ENCODE results near the gene STAMBP. TPM values are rescaled to one million over a fixed set of nuclear protein-coding genes. Genes with fewer than 3 reads are reported as not detected.
A peak's percentile ranks its signal among the peaks of the same experiment; 100 is the strongest.

Gene STAMBP
- total RNA-seq, 4 donors from 2014 or later: 22.7 to 1,127 (median 37.3) TPM

DNA sequence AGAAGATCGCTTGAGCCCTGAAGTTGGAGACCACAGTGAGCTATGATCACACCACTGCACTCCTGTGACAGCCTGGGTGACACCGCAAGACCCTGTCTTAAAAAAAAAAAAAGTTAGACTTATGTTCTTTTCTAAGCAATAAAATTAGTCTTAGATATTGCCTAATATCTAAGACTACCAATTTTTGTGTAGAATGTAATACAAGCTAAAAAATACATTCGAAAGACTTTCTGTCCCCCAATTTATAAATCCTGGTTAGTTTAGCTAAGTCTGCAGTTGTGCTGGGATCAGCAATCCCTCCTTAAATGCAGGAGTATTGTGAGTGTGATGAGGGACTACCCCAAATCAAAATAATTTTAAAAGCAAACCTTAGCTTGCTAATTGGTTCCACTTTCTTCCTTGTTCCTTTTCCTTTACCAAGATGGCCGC lies 358 bp upstream of the STAMBP start:
- DNase-seq: no peak
- H3K27ac ChIP-seq: peak overlapping the region; percentile 94 to 98 (median 95)
- peak overlapping the region in 3 of 4 donors; percentile 72 to 84 (median 83) for H3K4me3 ChIP-seq
- in situ Hi-C loops (cut with MboI; ENCODE audit: low pct_ligation_motif_present in 1 of 4, low pct_unique_long_range_greater_than_20kb in 1 of 4, low sequenced_read_pairs in 3 of 4): loop anchor here (10.0 to 25.0 kb wide), 3 partner anchors 159 to 309 kb away; partner anchors contain the start of genes BOLA3 (in 2 of the 4) and TET3 (in 1 of the 4)
- peaks cover 4 to 39% (median 14%) of the 10 kb centered on the region in 4 donors for H3K4me1 ChIP-seq
- TF ChIP-seq CTCF (IDR thresholded peaks at IDR 0.05): no peak
- no peak for TF ChIP-seq EP300 (IDR thresholded peaks at IDR 0.05; ENCODE audit: low read depth)
- no peak for TF ChIP-seq POLR2AphosphoS5 (IDR thresholded peaks at IDR 0.05)
- no peak for TF ChIP-seq POLR2A (IDR thresholded peaks at IDR 0.05)
- 65 to 94% methylated on average over 3 to 4 of the region's 4 CpGs for WGBS, 2 donors (ENCODE audit: low coverage in 1 of 2)
- H3K36me3 ChIP-seq: peaks cover 0 to 16% (median 0%) of the 10 kb centered on the region in 4 donors
- intact Hi-C loops (cut with DNase I; ENCODE audit: low total_unique reads): loop anchor here (10.0 kb wide), 2 partner anchors 156 to 506 kb away; partner anchors contain the start of gene TET3
- H3K27me3 ChIP-seq: no peaks in the 10 kb centered on the region
- no peaks in the 10 kb centered on the region for H3K9me3 ChIP-seq

DNA sequence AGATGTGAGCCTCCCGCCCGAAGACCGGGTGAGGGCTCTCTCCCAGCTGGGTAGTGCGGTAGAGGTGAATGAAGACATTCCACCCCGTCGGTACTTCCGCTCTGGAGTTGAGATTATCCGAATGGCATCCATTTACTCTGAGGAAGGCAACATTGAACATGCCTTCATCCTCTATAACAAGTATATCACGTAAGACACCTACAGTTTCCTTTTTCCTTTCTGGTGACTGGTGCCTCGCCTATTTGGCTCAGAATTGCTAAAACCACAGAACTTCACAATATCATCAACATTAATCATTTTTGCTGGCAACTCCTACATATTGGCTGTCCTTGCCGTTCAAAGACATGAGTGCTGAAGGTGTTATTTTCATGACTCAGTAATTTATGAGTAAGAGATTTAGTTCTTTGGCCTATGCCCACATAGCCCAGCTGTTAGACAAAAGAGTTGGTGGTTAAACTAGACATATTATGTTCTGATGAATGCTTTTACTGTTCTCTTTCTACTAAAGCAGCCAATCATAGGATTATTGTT lies 2.2 kb downstream of the STAMBP start:
- intact Hi-C loops (cut with DNase I; ENCODE audit: low total_unique reads): loop anchor here (10.0 kb wide), 1 partner anchor 64 kb away; the partner anchor contains the start of gene ACTG2
- 20 to 85% methylated on average over 1 to 11 of the region's 11 CpGs for WGBS, 2 donors (ENCODE audit: low coverage in 1 of 2)
- no peak overlapping the region for H3K4me3 ChIP-seq
- TF ChIP-seq POLR2A (IDR thresholded peaks at IDR 0.05) (no peak), POLR2AphosphoS5 (IDR thresholded peaks at IDR 0.05) (no peak), EP300 (IDR thresholded peaks at IDR 0.05; ENCODE audit: low read depth) (no peak), CTCF (IDR thresholded peaks at IDR 0.05) (no peak)
- no peak for DNase-seq
- H3K36me3 ChIP-seq: peaks cover 0 to 20% (median 0%) of the 10 kb centered on the region in 4 donors
- peaks cover 4 to 32% (median 14%) of the 10 kb centered on the region in 4 donors for H3K4me1 ChIP-seq
- in situ Hi-C loops (cut with MboI; ENCODE audit: low pct_ligation_motif_present in 1 of 4, low pct_unique_long_range_greater_than_20kb in 1 of 4, low sequenced_read_pairs in 3 of 4): loop anchor here in 3 of 4 donors (25.0 kb wide), 2 partner anchors 156 to 306 kb away; partner anchors contain the start of genes BOLA3 (in 2 of the 3) and TET3 (in 1 of the 3)
- H3K9me3 ChIP-seq: no peaks in the 10 kb centered on the region
- H3K27me3 ChIP-seq: no peaks in the 10 kb centered on the region
- H3K27ac ChIP-seq: peak overlapping the region; percentile 36 to 98 (median 94)

- intact Hi-C loops (cut with DNase I; ENCODE audit: low total_unique reads): loop anchor here (10.0 kb wide), 1 partner anchor 62 kb away; the partner anchor contains the start of gene ACTG2
- DNase-seq: no peak
- in situ Hi-C loops (cut with MboI; ENCODE audit: low pct_ligation_motif_present in 1 of 4, low pct_unique_long_range_greater_than_20kb in 1 of 4, low sequenced_read_pairs in 3 of 4): loop anchor here in 3 of 4 donors (25.0 kb wide), 2 partner anchors 154 to 304 kb away; partner anchors contain the start of genes BOLA3 (in 2 of the 3) and TET3 (in 1 of the 3)
These were observed 4.2 kb downstream of the STAMBP start for GRCh38 chr2:73832930-73833329.

More at GRCh38 chr2:73832930-73833329, 4.2 kb downstream of the STAMBP start:
- no peak overlapping the region for H3K4me3 ChIP-seq
- H3K9me3 ChIP-seq: no peaks in the 10 kb centered on the region
- H3K36me3 ChIP-seq: peaks cover 0 to 20% (median 0%) of the 10 kb centered on the region in 4 donors
- no peaks in the 10 kb centered on the region for H3K27me3 ChIP-seq
- H3K27ac ChIP-seq: peak overlapping the region; percentile 40 to 95 (median 56)
- peak; percentile 42 for TF ChIP-seq POLR2A (IDR thresholded peaks at IDR 0.05)
- peak; percentile 5 to 46 (median 22) for TF ChIP-seq POLR2AphosphoS5 (IDR thresholded peaks at IDR 0.05)
- peak; percentile 45 for TF ChIP-seq EP300 (IDR thresholded peaks at IDR 0.05; ENCODE audit: low read depth)
- no peak for TF ChIP-seq CTCF (IDR thresholded peaks at IDR 0.05)
- peaks cover 4 to 42% (median 15%) of the 10 kb centered on the region in 4 donors for H3K4me1 ChIP-seq
